Adrenal gland (tissue), 12 donors: ENCODE measurements around the gene GALNT18. TPM values are rescaled to one million over a fixed set of nuclear protein-coding genes. Genes with fewer than 3 reads are reported as not detected.

ENCODE experiments used
- DNase-seq, 7 donors: peaks; one replicate each; pipeline ENCODE4 v3.0.0-alpha.2; 2019 to 2020
- H3K27ac ChIP-seq, 5 donors: fragments of 200-600 bp; sonication (generic) in 4 of 5; 1 replicate in 3 of 5; 2 replicates in 2 of 5; pipeline versions ENCODE4 v1.5.1 to v1.8.0; 2016 to 2020; ENCODE audit warnings: mild to moderate bottlenecking in 1 of 5
- H3K27me3 ChIP-seq: fragments of 200-600 bp; 2 replicates; pipeline ENCODE4 v1.8.0; 2021
- H3K36me3 ChIP-seq, 2 donors: fragments of 200-600 bp; replicated peaks in 1 of 2; 1 replicate in 1 of 2; 2 replicates in 1 of 2; pipeline versions ENCODE4 v1.5.1 to v1.8.0; 2018 to 2022
- H3K4me1 ChIP-seq, 2 donors: fragments of 200-600 bp; replicated peaks in 1 of 2; 1 replicate in 1 of 2; 2 replicates in 1 of 2; pipeline versions ENCODE4 v1.5.1 to v1.8.0; 2018 to 2021
- H3K4me3 ChIP-seq, 4 donors: fragments of 200-600 bp; sonication (generic) in 3 of 4; one replicate each; pipeline ENCODE4 v1.5.1; 2016 to 2018
- H3K9me3 ChIP-seq, 3 donors: fragments of 200-600 bp; sonication (generic) in 1 of 3; replicated peaks in 1 of 3; 1 replicate in 2 of 3; 2 replicates in 1 of 3; pipeline versions ENCODE4 v1.5.1 to v1.8.0; 2016 to 2021
- CTCF ChIP-seq, 6 experiments: fragments of 450-650 bp in 4 of 6; fragments of 200-600 bp in 2 of 6; sonication (generic) in 1 of 6; IDR thresholded peaks; 1 replicate in 5 of 6; 2 replicates in 1 of 6; pipeline versions ENCODE4 v1.5.1 to v1.8.0; 2016 to 2021; ENCODE audit warnings: antibody characterized with exemption in 6 of 6, mild to moderate bottlenecking in 2 of 6, moderate library complexity in 1 of 6
- POLR2A ChIP-seq, 2 donors: fragments of 450-650 bp; IDR thresholded peaks; one replicate each; pipeline ENCODE4 v1.6.1; 2017; ENCODE audit warnings: antibody characterized with exemption in 2 of 2, mild to moderate bottlenecking in 2 of 2, moderate library complexity in 1 of 2
- WGBS, 4 donors: extraction: QIAGEN DNeasy Blood & Tissue Kit in 2 of 4; methylation state at CpG; one replicate each; pipeline versions ENCODE4 v1.1.5 to v1.1.7; 2013 to 2017; 5-methylcytosine and 5-hydroxymethylcytosine counted together
- intact Hi-C, 2 donors: fragments of 100-400 bp; cut with DNase I; formaldehyde crosslinking; loops; one replicate each; pipeline versions ENCODE4 v1.14.1 to v1.15.0; 2022 to 2023
- polyA plus RNA-seq, 3 donors: library from polyadenylated mRNA; stranded (reverse); fragments of 200-250 nt in 2 of 3; fragments of 350-450 nt in 1 of 3; fragmentation: Illumina TruSeq in 1 of 3; extraction: RNeasy Lipid Tissue Mini Kit (QIAGEN cat#74804) in 1 of 3; gene quantifications; one replicate each; pipeline ENCODE4 v1.2.3, GENCODE V29; 2013 to 2014
- total RNA-seq, 9 donors: library from RNA; depleted of rRNA in 4 of 9; stranded (reverse); fragments of >200 nt in 4 of 9; fragments of 120-200 nt in 1 of 9; fragmentation: NEBNext Ultra II Directional in 1 of 9; extraction: Animal tissue kit (Norgen Biotek cat#: 25700) in 1 of 9; gene quantifications; one replicate each; pipeline versions ENCODE4 v1.1.0 to v1.2.4, GENCODE V29; 2013 to 2023
- donor health status: healthy with polysubstance abuse.
- donor health status: Bipolar disorder and iron deficiency.
- donor health status: DM: yes; HTN: yes; CAD: no.
- donor health status: DM: no; HTN: no; CAD: no.
- donor health status: DM: no; HTN: no; CAD: no.
- donor health status: DM: yes; HTN: yes; CAD: no.

GALNT18 gene
- total and polyA plus RNA-seq, 12 donors = 1.4 to 15.1 (median 6.4) TPM

GRCh38 chr11:11464555-11464954 is 157.2 kb downstream of the GALNT18 start:
- no peak for DNase-seq
- H3K27ac ChIP-seq = no peak overlapping the region
- no peak for TF ChIP-seq POLR2A (IDR thresholded peaks at IDR 0.05)
- peaks cover 0 to 2% of the 10 kb centered on the region in 2 donors for H3K4me1 ChIP-seq
- H3K4me3 ChIP-seq = no peak overlapping the region
- no peaks in the 10 kb centered on the region for H3K36me3 ChIP-seq
- 79 to 83% (median 81%) methylated on average over 2 of the region's 2 CpGs for WGBS, 4 donors
- intact Hi-C loops = no loop called here
- no peaks in the 10 kb centered on the region for H3K27me3 ChIP-seq
- no peaks in the 10 kb centered on the region for H3K9me3 ChIP-seq

GRCh38 chr11:11463405-11463804 is 158.4 kb downstream of the GALNT18 start:
- Histone ChIP-seq H3K9me3 (no peaks in the 10 kb centered on the region), H3K27ac (no peak overlapping the region), H3K4me3 (no peak overlapping the region), H3K27me3 (no peaks in the 10 kb centered on the region), H3K36me3 (no peaks in the 10 kb centered on the region), H3K4me1 (peaks cover 0 to 2% of the 10 kb centered on the region in 2 donors)
- no peak for TF ChIP-seq POLR2A (IDR thresholded peaks at IDR 0.05)
- TF ChIP-seq CTCF (IDR thresholded peaks at IDR 0.05) = no peak
- intact Hi-C loops = no loop called here
- WGBS, 4 donors = 63 to 81% (median 70%) methylated on average over 10 of the region's 10 CpGs
- peak in 1 of 7 donors; percentile 24 for DNase-seq

GRCh38 chr11:11461473-11461872 is 160.3 kb downstream of the GALNT18 start:
- Histone ChIP-seq H3K27ac (no peak overlapping the region), H3K4me3 (no peak overlapping the region), H3K36me3 (no peaks in the 10 kb centered on the region), H3K4me1 (peaks cover 0 to 2% of the 10 kb centered on the region in 2 donors), H3K27me3 (no peaks in the 10 kb centered on the region), H3K9me3 (no peaks in the 10 kb centered on the region)
- DNase-seq = no peak
- intact Hi-C loops = no loop called here
- 72 to 83% (median 73%) methylated on average over 8 to 10 of the region's 10 CpGs for WGBS, 4 donors
- TF ChIP-seq POLR2A (IDR thresholded peaks at IDR 0.05) (no peak), CTCF (IDR thresholded peaks at IDR 0.05) (no peak)

- Histone ChIP-seq H3K27ac (no peak overlapping the region), H3K27me3 (no peaks in the 10 kb centered on the region), H3K4me1 (peaks cover 0 to 2% of the 10 kb centered on the region in 2 donors), H3K9me3 (no peaks in the 10 kb centered on the region), H3K36me3 (no peaks in the 10 kb centered on the region), H3K4me3 (no peak overlapping the region)
- 90 to 100% (median 94%) methylated on average over 3 of the region's 3 CpGs for WGBS, 4 donors
- no peak for DNase-seq
- intact Hi-C loops = no loop called here
- TF ChIP-seq POLR2A (IDR thresholded peaks at IDR 0.05) (no peak), CTCF (IDR thresholded peaks at IDR 0.05) (no peak)
Measured at GRCh38 chr11:11459578-11459977, 162.2 kb downstream of the GALNT18 start.

- no peak overlapping the region for H3K27ac ChIP-seq
- H3K9me3 ChIP-seq = no peaks in the 10 kb centered on the region
- intact Hi-C loops = no loop called here
- no peaks in the 10 kb centered on the region for H3K36me3 ChIP-seq
- TF ChIP-seq POLR2A (IDR thresholded peaks at IDR 0.05) = no peak
- TF ChIP-seq CTCF (IDR thresholded peaks at IDR 0.05) = no peak
- no peaks in the 10 kb centered on the region for H3K27me3 ChIP-seq
- no peaks in the 10 kb centered on the region for H3K4me1 ChIP-seq
- DNase-seq = no peak
- H3K4me3 ChIP-seq = no peak overlapping the region
- WGBS, 4 donors = 82 to 93% (median 90%) methylated on average over 7 to 9 of the region's 9 CpGs
Measured at GRCh38 chr11:11458485-11458884, 163.3 kb downstream of the GALNT18 start.
